CD14-positive monocyte (primary cell): ENCODE measurements around the gene SMARCB1. TPM values are rescaled to one million over a fixed set of nuclear protein-coding genes. Genes with fewer than 3 reads are reported as not detected.

Experiments used
- DNase-seq, 3 donors: peaks; one replicate each; pipeline ENCODE4 v3.0.0-alpha.2; 2011 to 2022
- H2AFZ ChIP-seq: 2 replicates; pipeline ENCODE4 v1.6.0; 2012; ENCODE audit warnings: mild to moderate bottlenecking, low read depth, low read length, inconsistent platforms; ENCODE audit not compliant: insufficient read depth, poor library complexity, severe bottlenecking
- H3K27ac ChIP-seq, 2 donors: 1 replicate in 1 of 2; 2 replicates in 1 of 2; pipeline ENCODE4 v1.5.1; 2012 to 2013; ENCODE audit warnings: low read length in 2 of 2, control low read depth in 1 of 2, inconsistent platforms in 1 of 2, low read depth in 1 of 2, mild to moderate bottlenecking in 1 of 2
- H3K27me3 ChIP-seq, 2 donors: one replicate each; pipeline versions ENCODE4 v1.6.0 to v1.6.1; 2011 to 2013; ENCODE audit warnings: low read length in 2 of 2; ENCODE audit not compliant: control insufficient read depth in 2 of 2, insufficient read depth in 2 of 2
- H3K36me3 ChIP-seq, 2 donors: replicated peaks in 1 of 2; 1 replicate in 1 of 2; 2 replicates in 1 of 2; pipeline versions ENCODE4 v1.5.1 to v1.6.1; 2012 to 2013; ENCODE audit warnings: low read length in 2 of 2, control low read depth in 1 of 2, inconsistent platforms in 1 of 2, mild to moderate bottlenecking in 1 of 2; ENCODE audit not compliant: insufficient read depth in 2 of 2, control insufficient read depth in 1 of 2
- H3K4me1 ChIP-seq, 2 donors: 1 replicate in 1 of 2; 2 replicates in 1 of 2; pipeline versions ENCODE4 v1.5.1 to v1.6.1; 2012 to 2013; ENCODE audit warnings: low read length in 2 of 2, control low read depth in 1 of 2, inconsistent platforms in 1 of 2, mild to moderate bottlenecking in 1 of 2, moderate library complexity in 1 of 2; ENCODE audit not compliant: insufficient read depth in 2 of 2, control insufficient read depth in 1 of 2
- H3K4me2 ChIP-seq: replicated peaks from 2 replicates; pipeline ENCODE3; 2012; ENCODE audit warnings: low read length, moderate library complexity, mild to moderate bottlenecking; ENCODE audit not compliant: poor library complexity, severe bottlenecking; ENCODE audit errors: extremely low read depth
- H3K4me3 ChIP-seq, 3 experiments: fragments of 200-600 bp in 1 of 3; sonication (generic) in 1 of 3; replicated peaks in 1 of 3; 1 replicate in 2 of 3; 2 replicates in 1 of 3; pipeline ENCODE4 v1.5.1; 2011 to 2013; ENCODE audit warnings: low read length in 3 of 3, mild to moderate bottlenecking in 3 of 3, control low read depth in 2 of 3, low read depth in 2 of 3, inconsistent platforms in 1 of 3, moderate library complexity in 1 of 3
- H3K79me2 ChIP-seq: 2 replicates; pipeline ENCODE4 v1.6.0; 2012; ENCODE audit warnings: mild to moderate bottlenecking, control low read depth, inconsistent platforms, low read length, moderate library complexity; ENCODE audit not compliant: insufficient read depth
- H3K9ac ChIP-seq: 2 replicates; pipeline ENCODE4 v1.6.0; 2017; ENCODE audit warnings: low read length, mild to moderate bottlenecking; ENCODE audit not compliant: insufficient read depth, poor library complexity, severe bottlenecking
- H3K9me3 ChIP-seq, 2 donors: replicated peaks in 1 of 2; 1 replicate in 1 of 2; 2 replicates in 1 of 2; pipeline versions ENCODE4 v1.5.1 to v1.6.1; 2012 to 2013; ENCODE audit warnings: low read length in 2 of 2, control low read depth in 1 of 2; ENCODE audit not compliant: control insufficient read depth in 1 of 2, insufficient read depth in 1 of 2
- H4K20me1 ChIP-seq: 2 replicates; pipeline ENCODE4 v1.6.0; 2012; ENCODE audit warnings: mild to moderate bottlenecking, low read length, control low read depth, moderate library complexity; ENCODE audit not compliant: insufficient read depth
- H3K27ac Mint-ChIP-seq, 7 donors: one replicate each; pipeline ENCODE4 v1.8.0; 2020; ENCODE audit warnings: mild to moderate bottlenecking in 7 of 7, mixed read lengths in 7 of 7, moderate library complexity in 6 of 7, inconsistent platforms in 2 of 7
- H3K27me3 Mint-ChIP-seq, 3 donors: one replicate each; pipeline ENCODE4 v1.8.0; 2021 to 2022; ENCODE audit warnings: low read depth in 3 of 3, mild to moderate bottlenecking in 3 of 3, mixed read lengths in 3 of 3, moderate library complexity in 3 of 3, inconsistent platforms in 1 of 3
- H3K36me3 Mint-ChIP-seq, 2 donors: one replicate each; pipeline ENCODE4 v1.8.0; 2020; ENCODE audit warnings: mixed read lengths in 2 of 2, inconsistent platforms in 1 of 2, mild to moderate bottlenecking in 1 of 2
- H3K4me1 Mint-ChIP-seq: one replicate; pipeline ENCODE4 v1.8.0; 2020; ENCODE audit warnings: mild to moderate bottlenecking, mixed read lengths
- H3K4me3 Mint-ChIP-seq, 2 donors: one replicate each; pipeline ENCODE4 v1.8.0; 2020; ENCODE audit warnings: mild to moderate bottlenecking in 2 of 2, mixed read lengths in 2 of 2, moderate library complexity in 1 of 2
- H3K9me3 Mint-ChIP-seq, 7 donors: one replicate each; pipeline ENCODE4 v1.8.0; 2020 to 2022; ENCODE audit warnings: mixed read lengths in 7 of 7, mild to moderate bottlenecking in 6 of 7, moderate library complexity in 6 of 7, inconsistent platforms in 2 of 7
- WGBS: methylation state at CpG from one replicate; pipeline ENCODE4 v1.1.5; 2013; ENCODE audit warnings: missing lambda C conversion rate; ENCODE audit not compliant: insufficient coverage; 5-methylcytosine and 5-hydroxymethylcytosine counted together
- intact Hi-C, 2 donors: fragments of 100-400 bp; cut with micrococcal nuclease; formaldehyde crosslinking; loops; one replicate each; pipeline versions ENCODE4 v1.15.0 to v1.15.1; 2023
- polyA plus RNA-seq, 3 donors: library from polyadenylated mRNA; depleted of rRNA in 1 of 3; unstranded in 2 of 3; stranded (reverse) in 1 of 3; fragments of 300-500 nt in 2 of 3; fragments of >200 nt in 1 of 3; fragmentation: Illumina TruSeq in 2 of 3; gene quantifications; 1 replicate in 2 of 3; 2 replicates in 1 of 3; pipeline ENCODE4 v1.2.3, GENCODE V29; 2012 to 2021
- TF ChIP-seq, protein P1 (sequence below): fragments of 200-600 bp; IDR thresholded peaks from one replicate; pipeline ENCODE4 v1.8.0; 2022; ENCODE audit warnings: antibody characterized with exemption, mild to moderate bottlenecking

The SMARCB1 gene
- polyA plus RNA-seq, 3 donors, result 30.3 to 71.8 (median 31.5) TPM

DNA sequence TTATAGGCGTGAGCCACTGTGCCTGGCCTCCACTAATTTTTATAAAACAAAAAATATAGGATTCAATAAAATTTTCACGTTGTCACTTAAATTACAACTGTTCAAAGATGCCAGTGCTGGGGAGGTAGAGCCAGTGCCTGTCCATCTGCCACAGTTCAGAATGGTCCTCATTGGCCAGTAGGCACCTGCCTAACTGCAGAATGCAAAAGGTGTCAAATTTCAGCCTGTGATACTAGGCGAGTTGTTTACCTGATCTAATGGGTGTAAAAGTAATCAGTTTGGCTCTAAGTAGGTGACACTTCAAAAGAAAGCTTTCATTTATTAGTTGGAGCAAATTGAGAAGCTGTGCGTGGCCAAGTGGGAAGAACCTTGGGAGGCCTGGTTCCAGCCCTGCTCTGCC lies 2.4 kb downstream of the SMARCB1 start:
- no peak for DNase-seq
- peaks cover 22 to 44% of the 10 kb centered on the region in 2 donors for H3K36me3 ChIP-seq
- no peaks in the 10 kb centered on the region for H3K27me3 ChIP-seq
- TF ChIP-seq, protein P1, sequence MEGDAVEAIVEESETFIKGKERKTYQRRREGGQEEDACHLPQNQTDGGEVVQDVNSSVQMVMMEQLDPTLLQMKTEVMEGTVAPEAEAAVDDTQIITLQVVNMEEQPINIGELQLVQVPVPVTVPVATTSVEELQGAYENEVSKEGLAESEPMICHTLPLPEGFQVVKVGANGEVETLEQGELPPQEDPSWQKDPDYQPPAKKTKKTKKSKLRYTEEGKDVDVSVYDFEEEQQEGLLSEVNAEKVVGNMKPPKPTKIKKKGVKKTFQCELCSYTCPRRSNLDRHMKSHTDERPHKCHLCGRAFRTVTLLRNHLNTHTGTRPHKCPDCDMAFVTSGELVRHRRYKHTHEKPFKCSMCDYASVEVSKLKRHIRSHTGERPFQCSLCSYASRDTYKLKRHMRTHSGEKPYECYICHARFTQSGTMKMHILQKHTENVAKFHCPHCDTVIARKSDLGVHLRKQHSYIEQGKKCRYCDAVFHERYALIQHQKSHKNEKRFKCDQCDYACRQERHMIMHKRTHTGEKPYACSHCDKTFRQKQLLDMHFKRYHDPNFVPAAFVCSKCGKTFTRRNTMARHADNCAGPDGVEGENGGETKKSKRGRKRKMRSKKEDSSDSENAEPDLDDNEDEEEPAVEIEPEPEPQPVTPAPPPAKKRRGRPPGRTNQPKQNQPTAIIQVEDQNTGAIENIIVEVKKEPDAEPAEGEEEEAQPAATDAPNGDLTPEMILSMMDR, result no peak
- no peaks in the 10 kb centered on the region for H3K9me3 ChIP-seq
- Mint-ChIP-seq H3K36me3 (peaks cover 19 to 37% of the 10 kb centered on the region in 2 donors), H3K9me3 (no peaks in the 10 kb centered on the region), H3K4me1 (peaks cover 15% of the 10 kb centered on the region), H3K27ac (peak overlapping the region in 2 of 7 donors; percentile 38 to 64), H3K27me3 (peaks cover 0 to 3% (median 1%) of the 10 kb centered on the region in 3 donors), H3K4me3 (no peak overlapping the region)
- H3K9ac ChIP-seq, result no peak overlapping the region
- peak overlapping the region in 1 of 2 donors; percentile 48 for H3K27ac ChIP-seq
- peaks cover 54% of the 10 kb centered on the region for H4K20me1 ChIP-seq
- H2AFZ ChIP-seq, result no peak overlapping the region
- intact Hi-C loops, result loop anchor here (5.0 kb wide), 2 partner anchors 123 to 223 kb away; partner anchors contain the start of gene CABIN1 (in 1 of the 2)
- peaks cover 14 to 19% of the 10 kb centered on the region in 2 donors for H3K4me1 ChIP-seq
- H3K4me3 ChIP-seq, result no peak overlapping the region
- 100% methylated on average over 1 of the region's 4 CpGs for WGBS
- peaks cover 51% of the 10 kb centered on the region for H3K79me2 ChIP-seq
- H3K4me2 ChIP-seq, result no peak overlapping the region

DNA sequence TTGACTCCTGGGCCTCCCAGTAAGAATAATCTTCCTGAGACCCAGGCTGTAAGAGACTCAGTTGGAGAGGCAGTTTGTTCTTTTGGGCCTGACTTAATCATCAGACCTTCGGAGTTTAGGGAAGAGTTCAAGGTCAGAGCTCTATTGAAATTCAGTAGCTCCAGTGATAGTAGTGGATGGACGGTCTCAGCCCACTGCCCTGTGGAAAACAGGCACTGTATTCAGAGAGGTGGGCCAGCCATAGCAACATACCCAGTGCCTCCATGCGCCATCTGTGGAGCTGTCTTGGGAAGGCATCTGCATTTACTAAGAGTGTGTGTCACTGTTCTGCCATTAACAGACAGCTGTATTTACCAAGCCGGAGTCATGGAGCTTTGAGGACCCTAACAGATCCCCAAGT lies 2.9 kb downstream of the SMARCB1 start:
- peaks cover 27 to 49% of the 10 kb centered on the region in 2 donors for H3K36me3 ChIP-seq
- intact Hi-C loops, result loop anchor here (5.0 kb wide), 2 partner anchors 123 to 223 kb away; partner anchors contain the start of gene CABIN1 (in 1 of the 2)

More for the DNA sequence above, 2.9 kb downstream of the SMARCB1 start:
- no peak overlapping the region for H2AFZ ChIP-seq
- H3K36me3 Mint-ChIP-seq, result peaks cover 25 to 42% of the 10 kb centered on the region in 2 donors
- DNase-seq, result no peak
- no peak overlapping the region for H3K4me3 ChIP-seq
- peak overlapping the region in 1 of 2 donors; percentile 48 for H3K27ac ChIP-seq
- H3K4me3 Mint-ChIP-seq, result no peak overlapping the region
- TF ChIP-seq, protein P1, result no peak
- H3K27ac Mint-ChIP-seq, result peak overlapping the region in 3 of 7 donors; percentile 13 to 65 (median 64)
- peaks cover 51% of the 10 kb centered on the region for H3K79me2 ChIP-seq
- no peaks in the 10 kb centered on the region for H3K9me3 ChIP-seq
- H3K4me1 ChIP-seq, result peaks cover 14 to 19% of the 10 kb centered on the region in 2 donors
- H3K27me3 ChIP-seq, result no peaks in the 10 kb centered on the region
- no peak overlapping the region for H3K9ac ChIP-seq
- H3K4me1 Mint-ChIP-seq, result peaks cover 15% of the 10 kb centered on the region
- H3K4me2 ChIP-seq, result no peak overlapping the region
- no peaks in the 10 kb centered on the region for H3K9me3 Mint-ChIP-seq
- H4K20me1 ChIP-seq, result peaks cover 54% of the 10 kb centered on the region
- H3K27me3 Mint-ChIP-seq, result peaks cover 0 to under 1% (median 0%) of the 10 kb centered on the region in 3 donors
- WGBS, result 94% methylated on average over 2 of the region's 4 CpGs
